Measurements from ENCODE around the gene TLR10. TPM values are rescaled to one million over a fixed set of nuclear protein-coding genes. Genes with fewer than 3 reads are reported as not detected.

The TLR10 gene
- polyA plus RNA-seq, 2 of the 4 experiments (the other 2 are of a cell fraction), result 0.14 TPM; not detected in 1

- POLR2A ChIA-PET, result no interaction called here
- CTCF ChIA-PET, result interaction anchor here (1.1 to 1.7 kb wide), 2 partner anchors 13 to 32 kb away, joined by 3 to 4 read pairs; partner anchors contain the start of gene TLR1
- no peak for DNase-seq (ENCODE audit: low read depth in 1 of 2, low spot score in 1 of 2)
Measured at GRCh38 chr4:38791010-38791409, 8.2 kb upstream of the TLR10 start.

GRCh38 chr4:38788317-38788716 is 5.5 kb upstream of the TLR10 start:
- Histone ChIP-seq H3K4me1 (peaks cover 20% of the 10 kb centered on the region), H3K4me2 (peak overlapping the region; percentile 70), H3K9me3 (peaks cover 7% of the 10 kb centered on the region; the same call in 1 of the 3 replicates), H3K27ac (peak overlapping the region; percentile 60 to 83; a peak in 5 of 6 replicates), H3K4me3 (no peak overlapping the region)
- ChIA-PET POLR2A (no interaction called here), CTCF (interaction anchor here (2.1 kb wide), 1 partner anchor 29 kb away, joined by 6 read pairs; no protein-coding TSS in a partner anchor)
- DNase-seq (ENCODE audit: low read depth in 1 of 2, low spot score in 1 of 2) (peak; percentile 26 to 70), ATAC-seq (peak; percentile 68 to 92; a peak in 5 of 6 replicates), FAIRE-seq (no peak)
- 0% methylated on average over 1 of the region's 1 CpG for WGBS (ENCODE audit: missing lambda C conversion rate)
- TF ChIP-seq ZNF302 (CRISPR knock-in tag; IDR thresholded peaks at IDR 0.05) (no peak), MAFK (IDR thresholded peaks at IDR 0.05; ENCODE audit: partially characterized antibody) (peak; percentile 76), JUN (IDR thresholded peaks at IDR 0.05) (no peak), RARB (CRISPR knock-in tag; IDR thresholded peaks at IDR 0.05) (no peak), FOSL2 (IDR thresholded peaks at IDR 0.05) (0 out of 2 replicates have a peak, but pooled peaks have one; percentile 8), FOSL2 (CRISPR knock-in tag; IDR thresholded peaks at IDR 0.05) (peak; percentile 50; the same call in 1 of the 2 replicates)

More at GRCh38 chr4:38791010-38791409, 8.2 kb upstream of the TLR10 start:
- Histone ChIP-seq H3K4me1 (peaks cover 20% of the 10 kb centered on the region), H3K4me2 (no peak overlapping the region), H3K27ac (no peak overlapping the region), H3K9me3 (peaks cover 7% of the 10 kb centered on the region; the same call in 1 of the 3 replicates), H3K4me3 (no peak overlapping the region)
- FAIRE-seq (no peak), ATAC-seq (no peak)
- TF ChIP-seq KDM5A (IDR thresholded peaks at IDR 0.05) (no peak), HOXB13 (CRISPR knock-in tag; IDR thresholded peaks at IDR 0.05; ENCODE audit: low read depth) (no peak)
- WGBS (ENCODE audit: missing lambda C conversion rate), result 55% methylated on average over 2 of the region's 2 CpGs

- H3K27ac ChIP-seq, result peak overlapping the region; percentile 60 to 83; a peak in 5 of 6 replicates
- peak; percentile 49 to 78 for DNase-seq (ENCODE audit: low read depth in 1 of 2, low spot score in 1 of 2)
- no peak overlapping the region for H3K4me3 ChIP-seq
- TF ChIP-seq CBX8 (IDR thresholded peaks at IDR 0.05) (no peak), FOXS1 (CRISPR knock-in tag; IDR thresholded peaks at IDR 0.05) (no peak), NR3C1 (IDR thresholded peaks at IDR 0.05) (no peak), EHF (CRISPR knock-in tag; IDR thresholded peaks at IDR 0.05) (no peak), CEBPB (IDR thresholded peaks at IDR 0.05) (peak in 1 of 2 experiments; percentile 38; a peak in 2 of 4 replicates), MAZ (IDR thresholded peaks at IDR 0.05; ENCODE audit: borderline replicate concordance, low read depth, low read length) (no peak)
- CTCF ChIA-PET, result no interaction called here
- FAIRE-seq, result peak; percentile 68
- peaks cover 7% of the 10 kb centered on the region; the same call in 1 of the 3 replicates for H3K9me3 ChIP-seq
- POLR2A ChIA-PET, result no interaction called here
- peak; percentile 68 to 87; a peak in 5 of 6 replicates for ATAC-seq
- 0% methylated on average over 4 of the region's 4 CpGs for WGBS (ENCODE audit: missing lambda C conversion rate)
- H3K4me1 ChIP-seq, result peaks cover 20% of the 10 kb centered on the region
- H3K4me2 ChIP-seq, result peak overlapping the region; percentile 70
Measured at GRCh38 chr4:38787693-38788092, 4.9 kb upstream of the TLR10 start.

GRCh38 chr4:38785901-38786402 is 3.2 kb upstream of the TLR10 start:
- ATAC-seq (no peak), FAIRE-seq (no peak), DNase-seq (ENCODE audit: low read depth in 1 of 2, low spot score in 1 of 2) (no peak)
- ChIA-PET POLR2A (no interaction called here), CTCF (interaction anchor here (0.8 to 4.7 kb wide), 6 partner anchors 9 to 606 kb away, joined by 4 to 41 read pairs (median 4); partner anchors contain the start of gene TLR1)
- Histone ChIP-seq H3K4me3 (no peak overlapping the region), H3K4me1 (peaks cover 20% of the 10 kb centered on the region), H3K9me3 (peaks cover 7% of the 10 kb centered on the region; the same call in 1 of the 3 replicates), H3K27ac (peak overlapping the region in 1 of 2 experiments; percentile 68; a peak in 2 of 6 replicates), H3K4me2 (no peak overlapping the region)
- 94% methylated on average over 8 of the region's 8 CpGs for WGBS (ENCODE audit: missing lambda C conversion rate)
- TF ChIP-seq CEBPB (IDR thresholded peaks at IDR 0.05), result no peak
- TF ChIP-seq HES2 (IDR thresholded peaks at IDR 0.05), result no peak
- no peak for TF ChIP-seq FOSB (CRISPR knock-in tag; IDR thresholded peaks at IDR 0.05)
- no peak for TF ChIP-seq HOXB5 (CRISPR knock-in tag; IDR thresholded peaks at IDR 0.05)
- TF ChIP-seq GATA3 (IDR thresholded peaks at IDR 0.05; ENCODE audit: borderline replicate concordance), result no peak
- no peak for TF ChIP-seq ELK1 (IDR thresholded peaks at IDR 0.05; ENCODE audit: low read depth, low read length)
- no peak for TF ChIP-seq ZFP36 (IDR thresholded peaks at IDR 0.05; ENCODE audit: borderline replicate concordance, partially characterized antibody)
- no peak for TF ChIP-seq TFCP2L1 (CRISPR knock-in tag; IDR thresholded peaks at IDR 0.05)
- TF ChIP-seq CBX2 (IDR thresholded peaks at IDR 0.05; ENCODE audit: borderline replicate concordance, low read depth), result no peak
- TF ChIP-seq ZC3H11A (IDR thresholded peaks at IDR 0.05), result no peak
- TF ChIP-seq MAX (IDR thresholded peaks at IDR 0.05), result no peak
- TF ChIP-seq ATOH8 (CRISPR knock-in tag; IDR thresholded peaks at IDR 0.05; ENCODE audit: low read depth), result no peak
- TF ChIP-seq TP53 (CRISPR knock-in tag; IDR thresholded peaks at IDR 0.05), result no peak
- no peak for TF ChIP-seq ESRRA (IDR thresholded peaks at IDR 0.05; ENCODE audit: borderline replicate concordance, low read length)
- no peak for TF ChIP-seq ZNF302 (CRISPR knock-in tag; IDR thresholded peaks at IDR 0.05)
- no peak for TF ChIP-seq RNF2 (IDR thresholded peaks at IDR 0.05; ENCODE audit: borderline replicate concordance, low read depth)
- TF ChIP-seq JUN (IDR thresholded peaks at IDR 0.05), result no peak

Measured in A549 (cell line).